SH-SY5Y (cell line): ENCODE data around the gene ANTKMT.

Experiments
- GATA2 ChIP-seq: IDR thresholded peaks from 2 replicates; pipeline ENCODE4 v1.6.1; 2011; ENCODE audit warnings: mild to moderate bottlenecking, low read depth, low read length
- GATA3 ChIP-seq: IDR thresholded peaks from 2 replicates; pipeline ENCODE4 v1.6.1; 2011; ENCODE audit warnings: low read depth, mild to moderate bottlenecking, low read length, moderate library complexity

DNA sequence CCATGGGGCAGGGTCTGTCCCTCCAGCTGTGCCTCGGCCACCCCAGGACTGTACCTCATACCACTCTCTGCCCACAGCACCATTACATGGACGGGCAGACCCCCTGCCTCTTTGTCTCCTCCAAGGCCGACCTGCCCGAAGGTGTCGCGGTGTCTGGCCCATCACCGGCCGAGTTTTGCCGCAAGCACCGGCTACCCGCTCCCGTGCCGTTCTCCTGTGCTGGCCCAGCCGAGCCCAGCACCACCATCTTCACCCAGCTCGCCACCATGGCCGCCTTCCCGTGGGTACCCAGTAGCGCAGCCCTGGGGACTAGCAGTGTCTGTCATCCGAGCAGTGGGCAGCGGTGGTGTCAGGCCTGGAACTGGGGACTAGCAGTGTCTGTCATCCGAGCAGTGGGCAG lies 48.1 kb upstream of the ANTKMT start:
- TF ChIP-seq GATA2 = no peak
- no peak for TF ChIP-seq GATA3
